ENCODE results near the gene BICDL2. TPM values are rescaled to one million over a fixed set of nuclear protein-coding genes. Genes with fewer than 3 reads are reported as not detected.
A peak's percentile ranks its signal among the peaks of the same experiment; 100 is the strongest.

Gene BICDL2
- total and polyA plus RNA-seq, 9 of the 15 experiments (the other 6 are each of a cell fraction or from before 2014, with no cell fraction given), result 0.09 to 0.28 (median 0.09) TPM; not detected in 6

- no peak for FAIRE-seq
- Histone ChIP-seq H3K4me2 (ENCODE audit: insufficient read depth, low read length) (no peak overlapping the region), H3K9ac (ENCODE audit: insufficient read depth in 1 of 2, low read depth in 2 of 2, low read length in 2 of 2) (peak overlapping the region in 1 of 2 experiments; percentile 53; a peak in 2 of 4 replicates), H3K27ac (ENCODE audit: extremely low read depth, low read depth, low read length) (no peak overlapping the region), H4K20me1 (replicated peaks; ENCODE audit: control insufficient read depth, insufficient read depth, low read length) (no peaks in the 10 kb centered on the region), H2AFZ (ENCODE audit: low read depth, low read length) (no peak overlapping the region), H3K9me1 (ENCODE audit: control insufficient read depth, insufficient read depth, low read length) (no peaks in the 10 kb centered on the region), H3K79me2 (ENCODE audit: control insufficient read depth, insufficient read depth, low read length) (no peaks in the 10 kb centered on the region), H3K9me3 (replicated peaks; ENCODE audit: control insufficient read depth, insufficient read depth, low read depth, low read length) (no peaks in the 10 kb centered on the region), H3K27me3 (ENCODE audit: control insufficient read depth in 2 of 2, insufficient read depth in 2 of 2, low read length in 2 of 2) (no peaks in the 10 kb centered on the region), H3K4me1 (replicated peaks in 1 of 2; ENCODE audit: control insufficient read depth in 2 of 2, insufficient read depth in 2 of 2, low read length in 2 of 2) (peaks cover 7 to 61% of the 10 kb centered on the region in 2 experiments), H3K36me3 (ENCODE audit: control insufficient read depth, insufficient read depth, low read length) (no peaks in the 10 kb centered on the region), H3K4me3 (no peak overlapping the region)
- ChIA-PET POLR2A (interaction anchor here (0.8 kb wide), 1 partner anchor 20 kb away, joined by 3 read pairs; no protein-coding TSS in a partner anchor), CTCF (ENCODE audit: low intra/inter-chr PET ratio) (no interaction called here)
- no peak for DNase-seq (ENCODE audit: extremely low read depth in 1 of 4, low spot score in 3 of 4)
- intact Hi-C loops (cut with micrococcal nuclease) (no loop called here), in situ Hi-C loops (cut with MboI) (no loop called here)
- no peak for ATAC-seq
- BruUV-seq (replicated peaks), result no TSS peak
- TF ChIP-seq TAF7 (tag; IDR thresholded peaks at IDR 0.05) (no peak), ZNF143 (CRISPR knock-in tag; IDR thresholded peaks at IDR 0.05) (no peak), GABPA (tag; conservative IDR thresholded peaks at IDR 0.05; ENCODE audit: low read depth) (no peak), BCOR (IDR thresholded peaks at IDR 0.05) (no peak), PKNOX1 (IDR thresholded peaks at IDR 0.05) (peak; percentile 79), ETV1 (tag; conservative IDR thresholded peaks at IDR 0.05; ENCODE audit: low read depth) (no peak), PBX2 (CRISPR knock-in tag; IDR thresholded peaks at IDR 0.05; ENCODE audit: low read depth) (no peak), PBX2 (tag; conservative IDR thresholded peaks at IDR 0.05; ENCODE audit: low read depth) (peak; percentile 85), CBX3 (IDR thresholded peaks at IDR 0.05; ENCODE audit: borderline replicate concordance in 1 of 2, low read length in 2 of 2) (no peak), NR4A1 (CRISPR knock-in tag; IDR thresholded peaks at IDR 0.05) (no peak), NR4A1 (tag; IDR thresholded peaks at IDR 0.05) (no peak), MEIS2 (IDR thresholded peaks at IDR 0.05; ENCODE audit: partially characterized antibody) (peak; percentile 76), ZBTB7A (IDR thresholded peaks at IDR 0.05; ENCODE audit: borderline replicate concordance, control insufficient read depth, low read depth, low read length) (peak; percentile 46; the same call in 1 of the 2 replicates), POLR2B (IDR thresholded peaks at IDR 0.05; ENCODE audit: low read depth, partially characterized antibody) (no peak), GATAD2B (IDR thresholded peaks at IDR 0.05; ENCODE audit: borderline replicate concordance) (no peak)
- TF ChIP-seq, protein P1, sequence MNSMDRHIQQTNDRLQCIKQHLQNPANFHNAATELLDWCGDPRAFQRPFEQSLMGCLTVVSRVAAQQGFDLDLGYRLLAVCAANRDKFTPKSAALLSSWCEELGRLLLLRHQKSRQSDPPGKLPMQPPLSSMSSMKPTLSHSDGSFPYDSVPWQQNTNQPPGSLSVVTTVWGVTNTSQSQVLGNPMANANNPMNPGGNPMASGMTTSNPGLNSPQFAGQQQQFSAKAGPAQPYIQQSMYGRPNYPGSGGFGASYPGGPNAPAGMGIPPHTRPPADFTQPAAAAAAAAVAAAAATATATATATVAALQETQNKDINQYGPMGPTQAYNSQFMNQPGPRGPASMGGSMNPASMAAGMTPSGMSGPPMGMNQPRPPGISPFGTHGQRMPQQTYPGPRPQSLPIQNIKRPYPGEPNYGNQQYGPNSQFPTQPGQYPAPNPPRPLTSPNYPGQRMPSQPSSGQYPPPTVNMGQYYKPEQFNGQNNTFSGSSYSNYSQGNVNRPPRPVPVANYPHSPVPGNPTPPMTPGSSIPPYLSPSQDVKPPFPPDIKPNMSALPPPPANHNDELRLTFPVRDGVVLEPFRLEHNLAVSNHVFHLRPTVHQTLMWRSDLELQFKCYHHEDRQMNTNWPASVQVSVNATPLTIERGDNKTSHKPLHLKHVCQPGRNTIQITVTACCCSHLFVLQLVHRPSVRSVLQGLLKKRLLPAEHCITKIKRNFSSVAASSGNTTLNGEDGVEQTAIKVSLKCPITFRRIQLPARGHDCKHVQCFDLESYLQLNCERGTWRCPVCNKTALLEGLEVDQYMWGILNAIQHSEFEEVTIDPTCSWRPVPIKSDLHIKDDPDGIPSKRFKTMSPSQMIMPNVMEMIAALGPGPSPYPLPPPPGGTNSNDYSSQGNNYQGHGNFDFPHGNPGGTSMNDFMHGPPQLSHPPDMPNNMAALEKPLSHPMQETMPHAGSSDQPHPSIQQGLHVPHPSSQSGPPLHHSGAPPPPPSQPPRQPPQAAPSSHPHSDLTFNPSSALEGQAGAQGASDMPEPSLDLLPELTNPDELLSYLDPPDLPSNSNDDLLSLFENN (IDR thresholded peaks at IDR 0.05; ENCODE audit: low read depth in 2 of 2, low read length in 2 of 2), result no peak
- 28% methylated on average over 8 of the region's 8 CpGs for WGBS (ENCODE audit: insufficient coverage, low coverage, missing lambda C conversion rate)
These were observed 48.9 kb downstream of the BICDL2 start for GRCh38 chr16:2987833-2988232.

Data from K562 (cell line).